Neuronal stem cell (in vitro differentiated cells): ENCODE measurements around the gene GPSM1.

Experiments
- DNase-seq: peaks from one replicate; pipeline ENCODE4 v3.0.0-alpha.2; 2013; ENCODE audit warnings: low spot score
- H2AFZ ChIP-seq: one replicate; pipeline ENCODE4 v1.6.1; 2013; ENCODE audit warnings: mild to moderate bottlenecking, low read length, inconsistent platforms
- H2AK5ac ChIP-seq: 2 replicates; pipeline ENCODE4 v1.6.1; 2013; ENCODE audit warnings: low read depth, mild to moderate bottlenecking, inconsistent platforms, low read length, moderate library complexity, mixed read lengths
- H2BK120ac ChIP-seq: 2 replicates; pipeline ENCODE4 v1.6.1; 2013; ENCODE audit warnings: low read depth, mild to moderate bottlenecking, inconsistent platforms, low read length, moderate library complexity, mixed read lengths
- H2BK12ac ChIP-seq: one replicate; pipeline ENCODE4 v1.6.1; 2013; ENCODE audit warnings: low read length, inconsistent platforms
- H2BK15ac ChIP-seq: 2 replicates; pipeline ENCODE4 v1.6.1; 2013; ENCODE audit warnings: mild to moderate bottlenecking, low read length, inconsistent platforms, mixed read lengths
- H2BK5ac ChIP-seq: one replicate; pipeline ENCODE4 v1.6.1; 2013; ENCODE audit warnings: inconsistent platforms, mild to moderate bottlenecking, low read length, moderate library complexity
- H3K14ac ChIP-seq: one replicate; pipeline ENCODE4 v1.6.1; 2013; ENCODE audit warnings: low read length, inconsistent platforms
- H3K18ac ChIP-seq: 2 replicates; pipeline ENCODE4 v1.6.1; 2013; ENCODE audit warnings: low read length, inconsistent platforms
- H3K23ac ChIP-seq: 2 replicates; pipeline ENCODE4 v1.6.1; 2013; ENCODE audit warnings: low read depth, mild to moderate bottlenecking, mixed read lengths, low read length, inconsistent platforms; ENCODE audit not compliant: poor library complexity
- H3K27ac ChIP-seq: replicated peaks from 3 replicates; pipeline ENCODE4 v1.5.1; 2013; ENCODE audit warnings: low read length, inconsistent platforms
- H3K27me3 ChIP-seq, 3 experiments: 2 replicates each; pipeline ENCODE4 v1.6.1; 2013; ENCODE audit warnings: low read length in 3 of 3, mild to moderate bottlenecking in 2 of 3, inconsistent platforms in 1 of 3, low read depth in 1 of 3, mixed read lengths in 1 of 3, moderate library complexity in 1 of 3; ENCODE audit not compliant: control insufficient read depth in 3 of 3, insufficient read depth in 3 of 3
- H3K36me3 ChIP-seq, 2 donors: replicated peaks in 1 of 2; 2 replicates each; pipeline ENCODE4 v1.6.1; 2013; ENCODE audit warnings: low read length in 2 of 2; ENCODE audit not compliant: control insufficient read depth in 2 of 2, insufficient read depth in 2 of 2
- H3K4ac ChIP-seq: 2 replicates; pipeline ENCODE4 v1.6.1; 2013; ENCODE audit warnings: inconsistent platforms, mild to moderate bottlenecking, low read length, moderate library complexity
- H3K4me1 ChIP-seq, 2 donors: 1 replicate in 1 of 2; 2 replicates in 1 of 2; pipeline ENCODE4 v1.6.1; 2013; ENCODE audit warnings: low read length in 2 of 2, low read depth in 1 of 2; ENCODE audit not compliant: control insufficient read depth in 2 of 2, insufficient read depth in 1 of 2
- H3K4me2 ChIP-seq: one replicate; pipeline ENCODE4 v1.6.1; 2013; ENCODE audit warnings: mild to moderate bottlenecking, low read length, inconsistent platforms; ENCODE audit not compliant: insufficient read depth, poor library complexity, severe bottlenecking
- H3K4me3 ChIP-seq, 2 donors: 2 replicates each; pipeline ENCODE4 v1.5.1; 2013; ENCODE audit warnings: low read length in 2 of 2, mild to moderate bottlenecking in 2 of 2, inconsistent platforms in 1 of 2, moderate library complexity in 1 of 2
- H3K79me1 ChIP-seq: one replicate; pipeline ENCODE4 v1.6.1; 2013; ENCODE audit warnings: low read depth, mild to moderate bottlenecking, inconsistent platforms, low read length, moderate library complexity
- H3K9ac ChIP-seq: one replicate; pipeline ENCODE4 v1.6.1; 2013; ENCODE audit warnings: mild to moderate bottlenecking, low read depth, low read length, inconsistent platforms; ENCODE audit not compliant: poor library complexity
- H3K9me3 ChIP-seq, 2 donors: replicated peaks in 1 of 2; 2 replicates each; pipeline versions ENCODE3 to v1.6.1; 2013; ENCODE audit warnings: low read length in 2 of 2, mild to moderate bottlenecking in 2 of 2, inconsistent platforms in 1 of 2, low read depth in 1 of 2, mixed read lengths in 1 of 2, moderate library complexity in 1 of 2; ENCODE audit not compliant: control insufficient read depth in 2 of 2, insufficient read depth in 1 of 2
- H4K8ac ChIP-seq: one replicate; pipeline ENCODE4 v1.6.1; 2013; ENCODE audit warnings: low read depth, mild to moderate bottlenecking, inconsistent platforms, low read length, moderate library complexity
- H4K91ac ChIP-seq: one replicate; pipeline ENCODE4 v1.6.1; 2013; ENCODE audit warnings: low read length, low read depth, mild to moderate bottlenecking, inconsistent platforms; ENCODE audit not compliant: poor library complexity
- WGBS, 2 donors: extraction: QIAGEN DNeasy Blood & Tissue Kit; methylation state at CpG; one replicate each; pipeline ENCODE4 v1.1.7; 2013; ENCODE audit warnings: missing lambda C conversion rate in 2 of 2, mixed read lengths in 1 of 2; ENCODE audit not compliant: insufficient read length in 2 of 2, insufficient replicate concordance in 1 of 2; ENCODE audit errors: extremely low coverage in 2 of 2; 5-methylcytosine and 5-hydroxymethylcytosine counted together

Gene GPSM1

GRCh38 chr9:136354592-136355085 is 27.3 kb downstream of the GPSM1 start:
- H2BK120ac ChIP-seq, result no peak overlapping the region
- H3K9me3 ChIP-seq, result no peaks in the 10 kb centered on the region
- no peaks in the 10 kb centered on the region for H3K27me3 ChIP-seq
- H4K8ac ChIP-seq, result no peak overlapping the region
- no CpG with 5 or more reads among the region's 17 CpGs for WGBS, 2 donors
- peak overlapping the region; percentile 55 for H3K23ac ChIP-seq
- H2BK15ac ChIP-seq, result no peak overlapping the region
- peak overlapping the region; percentile 28 for H3K18ac ChIP-seq
- H3K79me1 ChIP-seq, result peaks cover 7% of the 10 kb centered on the region
- H3K9ac ChIP-seq, result no peak overlapping the region
- peak overlapping the region; percentile 22 for H2BK12ac ChIP-seq
- no peak overlapping the region for H2AK5ac ChIP-seq
- no peak overlapping the region for H4K91ac ChIP-seq
- H3K36me3 ChIP-seq, result peaks cover 7 to 29% of the 10 kb centered on the region in 2 donors
- no peak overlapping the region for H2AFZ ChIP-seq
- no peak overlapping the region for H3K4ac ChIP-seq
- no peak overlapping the region for H3K27ac ChIP-seq
- peak overlapping the region; percentile 21 for H3K14ac ChIP-seq
- no peaks in the 10 kb centered on the region for H3K4me1 ChIP-seq
- no peak overlapping the region for H3K4me2 ChIP-seq
- DNase-seq, result no peak
- H2BK5ac ChIP-seq, result no peak overlapping the region
- H3K4me3 ChIP-seq, result peak overlapping the region in 1 of 2 donors; percentile 10

- Histone ChIP-seq H4K8ac (peak overlapping the region; percentile 17), H2BK15ac (no peak overlapping the region), H2AK5ac (no peak overlapping the region), H3K4me2 (no peak overlapping the region), H3K4ac (no peak overlapping the region), H3K23ac (peak overlapping the region; percentile 85), H2BK12ac (no peak overlapping the region), H3K4me3 (no peak overlapping the region), H3K27ac (no peak overlapping the region), H3K14ac (peak overlapping the region; percentile 56), H3K27me3 (no peaks in the 10 kb centered on the region), H3K79me1 (peaks cover 9% of the 10 kb centered on the region), H4K91ac (no peak overlapping the region), H2AFZ (no peak overlapping the region), H3K4me1 (no peaks in the 10 kb centered on the region), H2BK120ac (no peak overlapping the region), H3K9ac (peak overlapping the region; percentile 70), H3K18ac (no peak overlapping the region), H2BK5ac (no peak overlapping the region), H3K9me3 (no peaks in the 10 kb centered on the region), H3K36me3 (peaks cover 6 to 31% of the 10 kb centered on the region in 2 donors)
- DNase-seq, result no peak
- no CpG with 5 or more reads among the region's 54 CpGs for WGBS, 2 donors
Measured at GRCh38 chr9:136355616-136356557, 28.5 kb downstream of the GPSM1 start.

DNA sequence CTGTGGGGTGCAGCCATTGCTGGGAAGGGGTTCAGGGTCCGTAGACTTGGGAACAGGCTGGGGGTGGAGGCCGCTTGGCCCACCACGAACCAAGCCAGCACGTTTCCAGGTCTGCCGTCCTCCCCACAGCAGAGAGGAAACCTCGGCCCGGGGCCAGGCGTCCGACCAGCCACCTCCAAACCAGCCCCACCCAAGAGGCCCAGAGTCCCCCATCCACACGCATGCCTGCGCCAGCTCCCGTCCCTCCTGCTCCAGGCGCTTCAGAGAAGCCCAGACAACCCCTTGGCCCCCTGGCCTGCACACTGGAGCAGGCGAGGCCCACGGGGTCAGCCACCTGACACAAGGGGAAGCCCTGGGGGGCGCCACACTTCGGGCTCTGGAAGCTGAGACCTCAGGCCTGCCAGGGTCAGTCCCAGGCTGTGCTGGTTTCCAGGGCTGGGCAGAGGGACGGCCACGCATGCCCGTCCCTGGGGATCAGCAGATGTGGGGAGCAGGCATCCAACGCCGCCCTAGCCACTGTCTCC is 29.9 kb downstream of the GPSM1 start:
- H3K23ac ChIP-seq, result no peak overlapping the region
- no peak for DNase-seq
- H3K4me3 ChIP-seq, result no peak overlapping the region
- no peak overlapping the region for H4K8ac ChIP-seq
- no peak overlapping the region for H3K27ac ChIP-seq
- H2AFZ ChIP-seq, result no peak overlapping the region
- no peak overlapping the region for H3K9ac ChIP-seq
- no peak overlapping the region for H3K18ac ChIP-seq
- no peak overlapping the region for H3K4me2 ChIP-seq
- no peak overlapping the region for H3K14ac ChIP-seq
- H4K91ac ChIP-seq, result no peak overlapping the region
- H3K9me3 ChIP-seq, result no peaks in the 10 kb centered on the region
- no peak overlapping the region for H2AK5ac ChIP-seq
- no peaks in the 10 kb centered on the region for H3K27me3 ChIP-seq
- H3K79me1 ChIP-seq, result peaks cover 10% of the 10 kb centered on the region
- H2BK5ac ChIP-seq, result no peak overlapping the region
- H3K36me3 ChIP-seq, result peaks cover 6 to 38% of the 10 kb centered on the region in 2 donors
- H3K4me1 ChIP-seq, result no peaks in the 10 kb centered on the region
- WGBS, 2 donors, result no CpG with 5 or more reads among the region's 22 CpGs
- no peak overlapping the region for H2BK15ac ChIP-seq
- H2BK120ac ChIP-seq, result no peak overlapping the region
- no peak overlapping the region for H3K4ac ChIP-seq
- no peak overlapping the region for H2BK12ac ChIP-seq

GRCh38 chr9:136358016-136358415 is 30.7 kb downstream of the GPSM1 start:
- H3K14ac ChIP-seq, result no peak overlapping the region
- WGBS, 2 donors, result no CpG with 5 or more reads among the region's 29 CpGs

More at GRCh38 chr9:136358016-136358415, 30.7 kb downstream of the GPSM1 start:
- no peak for DNase-seq
- Histone ChIP-seq H4K91ac (no peak overlapping the region), H4K8ac (no peak overlapping the region), H3K18ac (no peak overlapping the region), H3K27ac (no peak overlapping the region), H3K4me1 (peaks cover 2 to 3% of the 10 kb centered on the region in 2 donors), H3K4me2 (no peak overlapping the region), H2BK15ac (no peak overlapping the region), H3K4ac (no peak overlapping the region), H2AFZ (no peak overlapping the region), H3K9ac (no peak overlapping the region), H2BK5ac (no peak overlapping the region), H3K79me1 (peaks cover 9% of the 10 kb centered on the region), H3K27me3 (no peaks in the 10 kb centered on the region), H3K23ac (peak overlapping the region; percentile 27), H2BK12ac (no peak overlapping the region), H3K4me3 (no peak overlapping the region), H3K9me3 (no peaks in the 10 kb centered on the region), H2BK120ac (no peak overlapping the region), H2AK5ac (no peak overlapping the region), H3K36me3 (peaks cover 6 to 38% of the 10 kb centered on the region in 2 donors)
